ENCODE data around the gene SUMO4.
A peak's percentile ranks its signal among the peaks of the same experiment; 100 is the strongest.

SUMO4 gene

DNA sequence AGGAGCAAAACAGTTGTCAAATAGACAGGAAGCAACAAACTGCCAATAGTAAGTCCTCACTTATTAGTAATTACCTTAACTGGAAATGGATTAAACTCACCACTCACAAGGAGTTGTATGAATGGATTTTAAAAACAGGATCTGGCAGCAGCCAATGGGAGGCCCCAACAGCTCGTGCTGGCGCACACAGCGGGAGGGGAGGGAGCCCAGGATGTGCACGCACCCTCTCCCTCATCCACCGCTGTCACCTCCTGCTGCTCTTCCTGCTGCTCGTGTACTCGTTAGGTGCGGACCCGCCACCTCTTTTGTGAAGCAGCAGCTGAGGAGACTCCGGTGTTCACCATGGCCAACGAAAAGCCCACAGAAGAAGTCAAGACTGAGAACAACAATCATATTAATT lies at the start of gene SUMO4:
TSS of gene SUMO4 (plus strand) at position 213 of the 400 bp plus-strand sequence. CDS start at position 343, 130 bp downstream.
- no peak for DNase-seq (ENCODE audit: low spot score)

DNA sequence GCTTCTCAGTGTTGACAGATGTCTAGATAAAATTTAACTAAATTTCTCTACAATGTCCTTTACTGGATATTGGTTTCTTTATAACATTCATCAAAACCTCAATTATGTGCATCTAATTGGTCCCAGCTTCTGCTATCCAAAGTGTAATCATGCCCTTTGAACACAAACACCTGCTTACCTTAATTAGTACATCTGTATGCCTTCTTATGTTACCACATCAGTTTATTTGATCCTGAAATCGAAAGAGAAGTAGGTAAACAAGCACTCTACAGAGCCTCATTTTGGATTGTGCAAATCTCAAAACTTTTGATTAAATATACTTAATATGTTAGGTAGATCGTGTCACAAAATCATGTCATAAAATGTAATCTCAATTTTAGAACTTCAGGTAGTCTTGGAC lies 46.1 kb upstream of the SUMO4 start:
- no peak for DNase-seq (ENCODE audit: low spot score)

DNA sequence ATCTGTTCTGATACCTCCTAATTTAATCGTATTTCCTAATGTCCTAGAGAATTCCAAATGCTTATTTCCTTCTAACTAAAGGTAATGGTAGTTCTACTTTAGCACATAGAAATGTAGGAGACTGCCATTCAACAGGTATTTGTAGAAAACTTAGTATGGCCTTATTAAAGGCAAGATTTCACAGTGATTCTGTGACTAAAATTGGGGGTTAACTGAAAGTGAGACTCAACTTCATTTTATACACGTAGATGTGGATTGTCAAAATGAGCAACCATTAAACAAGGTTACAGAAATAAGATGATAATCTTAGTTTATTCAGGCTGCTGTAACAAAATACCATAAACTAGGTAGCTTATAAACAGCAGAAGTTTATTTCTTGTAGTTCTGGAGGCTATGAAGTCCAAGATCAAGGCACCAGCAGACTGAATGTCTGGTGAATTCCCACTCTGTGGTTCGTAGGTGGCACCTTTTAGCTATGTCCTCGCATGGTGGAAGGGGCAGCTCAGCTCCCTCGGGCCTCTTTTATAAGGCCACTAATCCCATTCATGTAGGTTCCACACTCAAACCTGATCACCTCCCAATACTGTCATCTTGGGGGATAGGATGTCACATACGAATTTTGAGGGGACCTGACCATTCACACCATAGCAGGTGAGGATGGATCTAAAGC lies 43.8 kb upstream of the SUMO4 start:
- DNase-seq (ENCODE audit: low spot score): no peak

DNA sequence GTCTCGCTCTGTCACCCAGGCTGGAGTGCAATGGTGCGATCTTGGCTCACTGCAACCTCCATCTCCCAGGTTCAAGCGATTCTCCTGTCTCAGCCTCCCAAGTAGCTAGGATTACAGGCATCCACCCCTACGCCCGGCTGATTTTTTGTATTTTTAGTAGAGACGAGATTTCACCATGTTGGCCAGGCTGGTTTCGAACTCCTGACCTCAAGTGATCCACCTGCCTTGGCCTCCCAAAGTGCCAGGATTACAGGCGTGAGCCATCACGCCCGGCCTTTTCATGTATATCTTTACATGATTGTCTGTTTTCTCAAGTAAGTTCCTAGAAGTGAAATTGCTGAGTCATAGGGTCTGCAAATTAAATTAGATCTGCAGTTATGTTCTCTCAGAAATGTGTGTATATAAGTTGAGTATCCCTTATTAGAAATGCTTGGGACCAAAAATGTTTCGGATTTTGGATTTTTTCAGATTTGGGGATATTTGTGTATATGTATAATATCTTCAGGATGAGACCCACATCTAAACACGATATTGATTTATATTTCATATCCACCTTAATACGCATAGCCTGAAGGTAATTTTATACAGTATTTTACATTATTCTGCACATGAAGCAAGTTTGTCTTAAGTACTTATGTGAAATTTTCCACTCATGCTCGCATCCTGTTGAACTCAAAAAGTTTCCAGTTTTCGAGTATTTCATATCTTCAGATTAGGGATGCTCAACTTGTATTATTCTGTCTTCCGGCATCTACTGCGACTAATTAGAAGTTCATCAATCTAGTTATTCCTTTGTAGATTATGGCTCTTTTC lies 42.1 kb upstream of the SUMO4 start:
- DNase-seq (ENCODE audit: low spot score): no peak

DNA sequence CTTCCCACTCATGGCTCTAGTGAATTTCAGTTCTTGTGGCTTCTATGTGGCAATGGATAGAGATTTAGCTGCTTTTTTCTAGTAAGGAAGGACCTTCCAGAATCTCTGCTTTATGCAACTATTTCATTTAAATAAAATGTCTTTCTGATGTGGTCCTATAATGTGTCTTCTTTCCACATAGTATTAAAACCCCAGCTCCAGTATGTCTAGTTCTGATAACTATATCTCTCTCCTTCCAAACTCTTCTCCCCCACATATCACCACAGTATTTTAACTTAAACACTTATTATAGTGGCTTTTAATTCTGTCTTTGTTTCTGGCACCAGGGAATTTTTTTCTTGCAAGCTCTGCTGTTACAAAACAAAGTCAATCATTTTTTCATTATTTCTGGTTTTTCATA lies 40.6 kb upstream of the SUMO4 start:
- no peak for DNase-seq (ENCODE audit: low spot score)

DNA sequence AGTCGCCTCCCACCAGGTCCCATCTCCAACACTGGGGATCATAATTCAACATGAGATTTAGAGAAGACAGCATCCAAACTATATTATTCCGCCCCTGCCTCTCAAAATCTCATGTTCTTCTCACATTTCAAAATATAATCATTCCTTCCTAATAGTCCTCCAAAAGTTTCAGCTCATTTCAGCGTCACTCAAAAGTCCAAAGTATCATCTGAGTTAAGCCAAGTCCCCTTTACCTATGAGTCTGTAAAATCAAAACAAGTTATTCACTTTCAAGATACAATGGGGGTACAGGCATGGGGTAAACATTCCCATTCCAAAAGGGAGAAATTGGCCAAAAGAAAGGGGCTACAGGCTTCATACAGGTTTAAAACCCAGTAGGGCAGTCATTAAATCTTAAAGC lies 39.5 kb upstream of the SUMO4 start:
- DNase-seq (ENCODE audit: low spot score): no peak

DNA sequence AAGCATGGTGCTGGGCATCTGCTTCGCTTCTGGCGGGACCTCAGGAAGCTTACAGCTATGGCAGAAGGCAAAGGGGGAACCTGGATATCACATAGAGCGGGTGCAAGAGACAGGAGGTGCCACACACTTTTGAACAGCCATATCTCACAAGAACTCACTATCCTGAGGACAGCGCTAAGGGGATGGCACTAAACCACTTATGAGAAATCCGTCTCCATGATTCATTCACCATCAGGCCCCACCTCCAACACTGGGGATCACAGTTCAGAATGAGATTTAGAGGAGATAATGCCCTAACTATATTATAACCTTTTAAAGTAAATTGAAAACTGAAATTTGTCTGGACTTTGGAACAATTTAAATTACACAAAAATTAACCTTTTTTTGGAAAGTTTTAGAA lies 37.8 kb upstream of the SUMO4 start:
- DNase-seq (ENCODE audit: low spot score): no peak

DNA sequence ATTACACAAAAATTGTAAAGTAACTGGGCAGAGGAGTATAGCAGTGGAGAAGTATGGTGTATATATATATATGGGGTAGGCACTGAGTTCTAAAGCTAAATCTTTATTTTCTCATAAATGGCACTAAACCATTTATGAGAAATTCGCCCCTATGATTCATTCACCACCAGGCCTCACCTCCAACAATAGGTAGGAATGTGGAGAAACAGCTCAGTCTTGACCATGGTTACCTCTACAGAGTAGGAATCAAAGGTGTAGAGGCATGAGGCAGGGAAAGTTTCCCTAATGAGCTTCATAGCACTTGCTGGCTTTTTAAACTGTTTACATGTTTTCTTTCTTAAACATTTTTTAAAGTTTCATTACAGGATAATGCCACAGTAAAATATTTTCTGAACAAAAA lies 36.9 kb upstream of the SUMO4 start:
- peak; percentile 22 for DNase-seq (ENCODE audit: low spot score)

DNA sequence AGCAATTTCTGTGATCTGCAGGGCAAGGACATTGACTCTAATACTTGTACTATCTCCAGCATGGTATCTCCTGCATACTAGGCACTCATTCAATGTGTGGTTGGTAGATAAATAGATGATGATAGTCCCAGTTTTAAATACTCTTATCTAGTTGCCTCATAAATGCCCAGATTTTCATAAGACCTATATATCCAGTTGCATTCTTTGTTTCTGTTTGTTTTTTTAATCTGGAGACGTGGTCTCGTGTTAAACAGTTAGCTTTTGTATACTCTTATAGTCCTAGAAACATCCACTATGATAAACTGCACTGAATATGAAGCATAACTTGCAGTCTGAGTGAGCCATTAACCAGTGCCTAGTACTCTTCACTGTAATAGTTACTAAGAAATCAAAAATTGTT lies 35.5 kb upstream of the SUMO4 start:
- DNase-seq (ENCODE audit: low spot score): no peak

DNA sequence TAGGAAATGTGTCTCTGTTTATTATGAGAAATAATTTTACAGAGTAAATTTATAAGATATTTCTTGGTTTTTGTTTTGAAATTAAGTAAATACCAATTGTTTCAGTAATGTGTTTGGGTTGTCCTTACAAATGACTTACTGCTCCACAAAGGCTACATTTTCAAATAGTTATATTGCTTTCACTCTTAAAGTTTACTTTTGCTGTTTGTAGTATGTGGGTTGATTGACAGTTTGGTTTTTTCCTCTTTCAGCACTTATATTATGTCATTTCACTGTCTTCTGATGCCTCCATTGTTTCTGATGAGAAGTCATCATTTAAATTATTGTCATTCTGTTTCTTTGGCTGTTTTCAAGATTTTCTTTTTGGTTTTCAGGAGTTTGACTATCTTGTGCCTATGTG lies 34.9 kb upstream of the SUMO4 start:
- no peak for DNase-seq (ENCODE audit: low spot score)

DNA sequence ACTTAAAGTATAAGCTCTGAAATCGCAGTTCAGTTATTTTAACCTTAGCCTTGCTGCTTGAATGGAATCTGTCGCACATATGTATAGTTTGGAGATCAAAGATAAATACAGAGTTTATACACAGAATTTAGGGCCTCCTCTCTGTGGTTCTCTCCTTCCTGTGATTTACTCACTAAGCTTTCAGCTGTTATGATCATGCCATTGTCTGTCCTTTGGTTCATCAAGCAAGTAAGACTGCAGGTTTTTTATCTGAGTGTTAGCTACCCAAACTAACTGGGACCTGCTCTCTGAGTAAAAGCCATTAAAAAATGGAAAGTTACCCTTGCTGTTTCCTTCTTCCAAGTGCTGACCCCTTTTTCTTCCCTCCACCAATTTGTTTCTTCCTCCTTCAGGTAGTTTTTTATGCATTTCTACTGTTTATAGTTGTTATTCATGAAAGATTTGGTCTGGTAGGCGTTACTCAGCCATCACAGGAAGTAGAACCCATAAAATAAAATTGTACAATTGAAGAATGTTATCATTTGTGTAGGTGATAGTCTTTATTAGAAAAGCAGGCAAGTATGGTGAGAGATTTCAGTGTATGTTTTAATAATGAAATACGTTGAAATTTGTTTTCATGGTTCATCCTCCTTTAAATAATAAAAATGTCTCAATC lies 33.7 kb upstream of the SUMO4 start:
- no peak for DNase-seq (ENCODE audit: low spot score)

DNA sequence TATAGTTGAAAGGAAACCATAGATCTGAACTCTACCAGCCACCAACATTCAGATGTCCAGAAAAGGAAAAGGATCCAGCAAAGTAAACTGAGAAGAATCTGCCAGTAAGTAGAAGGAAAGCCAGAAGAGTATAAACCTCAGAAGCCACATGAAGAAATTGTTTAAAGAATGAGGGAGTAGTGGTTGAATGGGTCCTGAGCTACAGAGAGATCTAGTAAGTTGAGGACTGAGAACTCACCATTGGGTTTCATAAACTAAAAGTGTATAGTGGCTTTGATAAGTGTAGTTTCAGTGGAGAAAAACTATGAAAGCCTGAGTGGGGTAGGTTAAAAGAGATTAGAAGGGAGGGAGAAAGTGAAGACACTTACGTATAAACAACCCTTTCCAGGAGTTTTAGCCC lies 32.0 kb upstream of the SUMO4 start:
- DNase-seq (ENCODE audit: low spot score): no peak

DNA sequence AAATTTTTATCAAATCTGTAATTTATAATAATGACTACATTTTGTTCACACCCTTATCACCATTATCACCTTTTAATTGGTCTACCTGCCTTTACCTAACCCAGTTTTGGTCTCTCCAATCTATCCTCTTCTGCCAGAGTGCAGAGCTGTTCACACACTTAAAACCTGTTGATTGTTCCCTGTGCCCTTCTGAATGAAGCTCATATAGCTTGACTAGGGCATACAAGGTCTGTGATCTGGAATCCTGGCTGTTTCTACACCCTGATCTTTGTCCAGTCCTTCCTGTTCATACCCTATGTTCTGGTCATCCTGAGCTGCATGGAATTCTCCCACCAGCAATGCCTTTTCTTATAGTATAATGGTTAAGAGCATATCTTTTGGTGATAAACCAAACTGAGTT lies 28.9 kb upstream of the SUMO4 start:
- no peak for DNase-seq (ENCODE audit: low spot score)

DNA sequence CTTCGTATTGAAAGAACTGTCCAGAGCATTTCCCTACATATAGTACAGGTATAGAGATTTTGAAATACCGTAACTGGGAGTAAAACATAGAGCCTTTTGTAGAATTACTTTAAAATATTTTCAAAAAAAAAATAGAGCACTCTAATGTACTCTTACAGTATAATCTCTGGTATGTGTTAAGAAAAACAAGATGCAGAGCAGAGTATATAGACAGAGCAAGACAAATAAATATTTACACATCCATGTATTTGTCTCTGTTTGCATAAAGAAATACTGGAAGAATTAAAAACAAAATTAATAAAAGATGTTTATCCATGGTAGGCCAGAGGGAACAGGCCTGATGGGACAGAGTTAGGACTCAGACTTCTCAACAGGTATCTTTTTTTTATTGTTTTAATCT lies 28.0 kb upstream of the SUMO4 start:
- DNase-seq (ENCODE audit: low spot score): no peak

DNA sequence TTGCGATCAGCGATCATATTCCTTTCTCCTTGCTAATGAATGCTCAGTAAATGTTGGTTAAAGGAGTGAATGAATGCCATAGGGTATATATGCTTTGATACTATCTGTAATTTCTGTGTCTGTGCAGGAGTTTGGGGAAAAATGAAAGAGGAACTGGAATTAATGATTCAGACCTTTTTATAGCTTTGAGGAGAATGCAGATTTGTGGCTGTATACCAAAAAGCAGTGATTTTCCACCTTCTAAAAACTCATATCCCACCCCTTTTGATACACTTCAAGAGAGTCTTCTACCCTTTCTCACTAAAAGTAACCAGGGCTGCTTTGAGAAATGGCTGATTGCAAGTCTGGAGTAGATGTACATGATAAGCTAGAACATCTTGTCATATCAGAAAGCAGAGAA lies 26.6 kb upstream of the SUMO4 start:
- DNase-seq (ENCODE audit: low spot score): no peak

DNA sequence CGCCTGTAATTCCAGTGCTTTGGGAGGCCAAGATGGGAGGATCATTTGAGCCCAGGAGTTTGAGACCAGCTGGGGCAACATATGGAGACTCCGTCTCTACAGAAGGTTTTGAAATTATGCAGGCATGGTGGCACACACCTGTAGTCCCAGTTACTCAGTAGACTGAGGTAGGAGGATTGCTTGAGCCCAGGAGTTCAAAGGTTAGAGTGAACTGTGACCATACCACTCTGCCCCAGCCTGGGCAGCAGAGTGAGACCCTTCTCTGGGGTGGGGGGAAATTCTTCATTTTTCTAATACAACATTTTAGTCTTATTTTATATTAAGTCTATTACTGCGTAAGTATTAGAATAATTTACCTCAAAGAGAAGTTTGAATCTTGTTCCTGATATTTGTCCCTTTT lies 20.1 kb upstream of the SUMO4 start:
- DNase-seq (ENCODE audit: low spot score): no peak

DNA sequence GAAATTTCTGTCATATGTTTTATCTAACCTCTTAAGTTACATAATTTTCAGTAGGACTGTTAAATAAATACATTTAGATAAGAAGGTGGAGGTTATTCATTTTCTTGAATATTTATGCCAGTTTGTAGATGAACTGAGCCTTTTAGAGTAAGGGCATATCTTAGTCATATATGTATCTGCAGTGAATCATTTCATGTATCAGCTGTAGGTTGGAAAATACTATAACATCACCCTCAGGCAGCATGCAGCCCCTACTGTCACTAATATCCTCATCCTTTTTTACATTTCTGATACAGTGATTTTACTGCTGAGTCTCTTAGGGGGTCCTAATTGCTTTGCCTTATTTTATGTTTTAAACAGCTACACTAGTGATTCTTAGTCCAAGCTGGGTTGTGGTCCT lies 19.5 kb upstream of the SUMO4 start:
- no peak for DNase-seq (ENCODE audit: low spot score)

DNA sequence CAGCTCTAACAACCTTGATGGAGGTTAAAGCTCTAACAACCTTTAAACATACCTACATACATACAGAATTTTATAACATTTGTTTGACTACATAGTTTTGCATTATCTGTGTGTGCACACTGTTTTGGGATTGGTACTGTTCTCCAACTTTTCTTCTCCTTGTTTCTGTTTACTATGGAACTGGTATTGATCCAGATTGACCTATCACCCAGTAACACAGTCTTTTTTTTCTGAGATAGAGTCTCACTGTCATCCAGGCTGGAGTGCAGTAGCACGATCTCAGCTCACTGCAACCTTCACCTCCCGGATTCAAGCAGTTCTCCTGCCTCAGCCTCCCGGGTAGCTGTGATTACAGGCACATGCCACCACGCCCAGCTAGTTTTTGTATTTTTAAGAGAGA lies 16.7 kb upstream of the SUMO4 start:
- no peak for DNase-seq (ENCODE audit: low spot score)

DNA sequence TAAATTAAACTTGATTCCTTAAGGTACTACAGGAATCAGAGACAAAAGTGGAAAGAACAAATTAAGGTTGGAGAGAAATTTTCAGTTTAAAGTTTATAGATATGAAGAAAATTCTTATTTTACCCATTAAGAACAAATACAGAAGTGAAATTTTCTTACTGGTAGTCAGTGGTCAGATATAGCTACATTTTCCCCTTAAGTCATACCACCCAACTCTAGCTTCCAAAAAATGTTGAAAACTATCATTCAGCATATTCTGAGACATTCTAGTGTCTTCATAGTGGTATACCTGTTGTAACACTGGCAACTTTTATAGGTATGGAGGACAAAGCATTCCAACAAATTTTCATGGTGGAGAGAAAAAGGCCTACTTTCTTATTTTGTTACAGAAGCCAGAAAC lies 15.6 kb upstream of the SUMO4 start:
- DNase-seq (ENCODE audit: low spot score): no peak

DNA sequence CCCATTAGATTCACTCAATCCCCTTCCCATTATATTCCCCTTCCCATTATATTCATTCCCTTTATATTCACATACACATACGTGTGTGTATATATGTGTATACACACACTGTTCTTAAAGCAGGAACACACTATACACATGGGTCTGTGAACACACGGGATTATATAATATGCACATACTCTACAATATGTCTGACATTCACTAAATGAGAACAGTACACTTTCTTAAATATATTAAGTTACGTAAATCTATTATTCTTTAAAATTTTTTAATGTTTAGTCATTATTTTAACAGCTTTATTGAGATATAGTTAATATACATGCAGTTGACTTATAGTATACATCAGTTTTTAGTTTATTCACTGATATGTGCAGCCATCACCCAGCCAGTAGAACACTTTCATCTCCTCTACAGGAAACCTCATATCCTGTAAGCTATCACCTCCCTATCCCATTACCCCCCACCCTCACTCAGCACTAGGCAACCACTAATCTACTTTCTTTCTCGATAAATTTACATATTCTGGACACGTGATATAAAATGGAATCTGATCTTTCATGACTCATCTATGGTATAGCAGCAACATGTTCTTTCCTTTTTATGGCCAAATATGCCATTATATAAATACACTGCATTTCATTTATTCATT lies 13.9 kb upstream of the SUMO4 start:
- no peak for DNase-seq (ENCODE audit: low spot score)

DNA sequence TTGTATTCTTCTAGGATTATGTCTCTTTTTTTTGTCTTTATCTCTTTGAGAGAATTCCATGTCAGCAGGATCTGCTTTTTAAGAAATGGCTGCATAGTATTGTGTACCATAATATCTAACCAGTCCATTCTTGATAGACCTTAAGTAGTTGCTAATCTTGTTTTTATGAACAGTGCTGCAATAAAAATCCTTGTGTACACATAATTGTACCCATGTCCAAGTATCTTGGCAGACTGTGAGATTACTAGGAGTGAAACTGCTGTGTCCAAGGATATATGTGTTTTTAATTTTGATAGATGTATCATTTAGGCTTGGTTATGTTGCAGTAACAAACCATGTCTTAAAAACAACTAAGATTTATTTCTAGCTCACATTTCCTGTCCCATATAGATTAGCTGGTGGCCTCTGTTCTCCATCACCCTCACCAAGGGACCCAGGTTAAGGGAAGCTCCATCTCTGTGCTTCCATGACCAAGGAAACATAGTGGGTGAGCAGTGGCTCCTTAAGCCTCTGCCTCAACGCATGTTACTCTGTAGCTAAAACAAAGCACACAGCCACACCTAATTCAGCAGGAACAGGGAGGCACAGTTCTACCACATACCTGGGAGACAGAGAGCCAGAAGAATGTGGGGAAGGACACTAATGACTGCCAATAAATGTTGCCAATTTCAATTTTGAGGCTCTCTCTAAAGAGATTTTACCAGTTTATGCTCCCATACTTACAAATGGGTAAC lies 12.1 kb upstream of the SUMO4 start:
- peak; percentile 23 for DNase-seq (ENCODE audit: low spot score)

Data from LoVo (cell line).